Liver (tissue), 3 donors: ENCODE results near the gene ARHGAP5.

Source experiments
- EGR1 ChIP-seq, 2 donors: IDR thresholded peaks; 2 replicates each; pipeline ENCODE4 v1.6.1; 2016 to 2018; ENCODE audit warnings: antibody characterized with exemption in 2 of 2, low read depth in 2 of 2
- GABPA ChIP-seq, 2 donors: IDR thresholded peaks in 1 of 2; conservative IDR thresholded peaks in 1 of 2; 2 replicates each; pipeline ENCODE4 v1.6.1; 2016; ENCODE audit warnings: antibody characterized with exemption in 2 of 2, mild to moderate bottlenecking in 1 of 2, moderate library complexity in 1 of 2
- RAD21 ChIP-seq, 2 donors: IDR thresholded peaks; 2 replicates each; pipeline ENCODE4 v1.6.1; 2016; ENCODE audit warnings: antibody characterized with exemption in 2 of 2, mild to moderate bottlenecking in 2 of 2
- RXRA ChIP-seq, 2 donors: IDR thresholded peaks; 2 replicates each; pipeline ENCODE4 v1.6.1; 2017 to 2018; ENCODE audit warnings: antibody characterized with exemption in 2 of 2, mild to moderate bottlenecking in 1 of 2
- TAF1 ChIP-seq: conservative IDR thresholded peaks from 2 replicates; pipeline ENCODE4 v1.6.1; 2016; ENCODE audit warnings: antibody characterized with exemption, mild to moderate bottlenecking
- YY1 ChIP-seq: IDR thresholded peaks from 2 replicates; pipeline ENCODE4 v1.6.1; 2016; ENCODE audit warnings: antibody characterized with exemption, mild to moderate bottlenecking
- TF ChIP-seq, protein P1 (sequence below): IDR thresholded peaks from 2 replicates; pipeline ENCODE4 v1.6.1; 2016; ENCODE audit warnings: antibody characterized with exemption, mild to moderate bottlenecking
- TF ChIP-seq, protein P2 (sequence below): fragments of 150-350 bp; IDR thresholded peaks from 2 replicates; pipeline ENCODE4 v1.5.1; 2017; ENCODE audit warnings: improper control_type of control experiment, low read depth, low read length; ENCODE audit not compliant: missing input control
- TF ChIP-seq, protein P3 (sequence below): IDR thresholded peaks from 2 replicates; pipeline ENCODE4 v1.6.1; 2016; ENCODE audit warnings: antibody characterized with exemption
- TF ChIP-seq, protein P4 (sequence below): IDR thresholded peaks from 2 replicates; pipeline ENCODE4 v1.6.1; 2016; ENCODE audit warnings: antibody characterized with exemption
- donor health status: healthy.
- donor health status: healthy.

DNA sequence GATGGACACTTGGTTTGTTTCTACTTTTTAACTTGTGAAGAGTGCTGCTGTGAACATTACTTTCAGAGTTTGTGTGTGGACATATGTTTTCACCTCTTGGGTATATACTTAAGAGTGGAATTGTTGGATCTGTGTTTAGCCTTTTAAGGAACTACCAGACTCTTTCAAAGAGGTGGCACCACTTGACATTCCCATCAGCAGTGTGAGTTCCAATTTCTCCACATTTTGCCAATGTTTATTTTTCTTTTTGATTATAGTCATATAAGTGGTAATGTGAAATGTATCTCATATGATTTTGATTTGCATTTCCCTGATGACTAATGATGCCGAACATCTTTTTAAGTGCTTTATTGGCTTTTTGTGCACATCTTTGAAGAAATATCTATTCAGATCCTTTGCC lies 44.8 kb downstream of the ARHGAP5 start:
- TF ChIP-seq, protein P1, sequence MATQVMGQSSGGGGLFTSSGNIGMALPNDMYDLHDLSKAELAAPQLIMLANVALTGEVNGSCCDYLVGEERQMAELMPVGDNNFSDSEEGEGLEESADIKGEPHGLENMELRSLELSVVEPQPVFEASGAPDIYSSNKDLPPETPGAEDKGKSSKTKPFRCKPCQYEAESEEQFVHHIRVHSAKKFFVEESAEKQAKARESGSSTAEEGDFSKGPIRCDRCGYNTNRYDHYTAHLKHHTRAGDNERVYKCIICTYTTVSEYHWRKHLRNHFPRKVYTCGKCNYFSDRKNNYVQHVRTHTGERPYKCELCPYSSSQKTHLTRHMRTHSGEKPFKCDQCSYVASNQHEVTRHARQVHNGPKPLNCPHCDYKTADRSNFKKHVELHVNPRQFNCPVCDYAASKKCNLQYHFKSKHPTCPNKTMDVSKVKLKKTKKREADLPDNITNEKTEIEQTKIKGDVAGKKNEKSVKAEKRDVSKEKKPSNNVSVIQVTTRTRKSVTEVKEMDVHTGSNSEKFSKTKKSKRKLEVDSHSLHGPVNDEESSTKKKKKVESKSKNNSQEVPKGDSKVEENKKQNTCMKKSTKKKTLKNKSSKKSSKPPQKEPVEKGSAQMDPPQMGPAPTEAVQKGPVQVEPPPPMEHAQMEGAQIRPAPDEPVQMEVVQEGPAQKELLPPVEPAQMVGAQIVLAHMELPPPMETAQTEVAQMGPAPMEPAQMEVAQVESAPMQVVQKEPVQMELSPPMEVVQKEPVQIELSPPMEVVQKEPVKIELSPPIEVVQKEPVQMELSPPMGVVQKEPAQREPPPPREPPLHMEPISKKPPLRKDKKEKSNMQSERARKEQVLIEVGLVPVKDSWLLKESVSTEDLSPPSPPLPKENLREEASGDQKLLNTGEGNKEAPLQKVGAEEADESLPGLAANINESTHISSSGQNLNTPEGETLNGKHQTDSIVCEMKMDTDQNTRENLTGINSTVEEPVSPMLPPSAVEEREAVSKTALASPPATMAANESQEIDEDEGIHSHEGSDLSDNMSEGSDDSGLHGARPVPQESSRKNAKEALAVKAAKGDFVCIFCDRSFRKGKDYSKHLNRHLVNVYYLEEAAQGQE: no peak
- TF ChIP-seq, protein P2, sequence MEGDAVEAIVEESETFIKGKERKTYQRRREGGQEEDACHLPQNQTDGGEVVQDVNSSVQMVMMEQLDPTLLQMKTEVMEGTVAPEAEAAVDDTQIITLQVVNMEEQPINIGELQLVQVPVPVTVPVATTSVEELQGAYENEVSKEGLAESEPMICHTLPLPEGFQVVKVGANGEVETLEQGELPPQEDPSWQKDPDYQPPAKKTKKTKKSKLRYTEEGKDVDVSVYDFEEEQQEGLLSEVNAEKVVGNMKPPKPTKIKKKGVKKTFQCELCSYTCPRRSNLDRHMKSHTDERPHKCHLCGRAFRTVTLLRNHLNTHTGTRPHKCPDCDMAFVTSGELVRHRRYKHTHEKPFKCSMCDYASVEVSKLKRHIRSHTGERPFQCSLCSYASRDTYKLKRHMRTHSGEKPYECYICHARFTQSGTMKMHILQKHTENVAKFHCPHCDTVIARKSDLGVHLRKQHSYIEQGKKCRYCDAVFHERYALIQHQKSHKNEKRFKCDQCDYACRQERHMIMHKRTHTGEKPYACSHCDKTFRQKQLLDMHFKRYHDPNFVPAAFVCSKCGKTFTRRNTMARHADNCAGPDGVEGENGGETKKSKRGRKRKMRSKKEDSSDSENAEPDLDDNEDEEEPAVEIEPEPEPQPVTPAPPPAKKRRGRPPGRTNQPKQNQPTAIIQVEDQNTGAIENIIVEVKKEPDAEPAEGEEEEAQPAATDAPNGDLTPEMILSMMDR: no peak
- TF ChIP-seq YY1: no peak
- no peak for TF ChIP-seq RAD21 (IDR thresholded peaks at IDR 0.05)
- no peak for TF ChIP-seq RXRA (IDR thresholded peaks at IDR 0.05)
- TF ChIP-seq TAF1: no peak
- no peak for TF ChIP-seq EGR1 (IDR thresholded peaks at IDR 0.05; ENCODE audit: low read depth in 2 of 2)
- TF ChIP-seq, protein P3, sequence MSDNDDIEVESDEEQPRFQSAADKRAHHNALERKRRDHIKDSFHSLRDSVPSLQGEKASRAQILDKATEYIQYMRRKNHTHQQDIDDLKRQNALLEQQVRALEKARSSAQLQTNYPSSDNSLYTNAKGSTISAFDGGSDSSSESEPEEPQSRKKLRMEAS: no peak
- no peak for TF ChIP-seq GABPA (IDR thresholded peaks at IDR 0.05 in 1 of 2, conservative IDR thresholded peaks at IDR 0.05 in 1 of 2)
- TF ChIP-seq, protein P4, sequence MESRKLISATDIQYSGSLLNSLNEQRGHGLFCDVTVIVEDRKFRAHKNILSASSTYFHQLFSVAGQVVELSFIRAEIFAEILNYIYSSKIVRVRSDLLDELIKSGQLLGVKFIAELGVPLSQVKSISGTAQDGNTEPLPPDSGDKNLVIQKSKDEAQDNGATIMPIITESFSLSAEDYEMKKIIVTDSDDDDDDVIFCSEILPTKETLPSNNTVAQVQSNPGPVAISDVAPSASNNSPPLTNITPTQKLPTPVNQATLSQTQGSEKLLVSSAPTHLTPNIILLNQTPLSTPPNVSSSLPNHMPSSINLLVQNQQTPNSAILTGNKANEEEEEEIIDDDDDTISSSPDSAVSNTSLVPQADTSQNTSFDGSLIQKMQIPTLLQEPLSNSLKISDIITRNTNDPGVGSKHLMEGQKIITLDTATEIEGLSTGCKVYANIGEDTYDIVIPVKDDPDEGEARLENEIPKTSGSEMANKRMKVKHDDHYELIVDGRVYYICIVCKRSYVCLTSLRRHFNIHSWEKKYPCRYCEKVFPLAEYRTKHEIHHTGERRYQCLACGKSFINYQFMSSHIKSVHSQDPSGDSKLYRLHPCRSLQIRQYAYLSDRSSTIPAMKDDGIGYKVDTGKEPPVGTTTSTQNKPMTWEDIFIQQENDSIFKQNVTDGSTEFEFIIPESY: no peak
